Cardiac septum (tissue), 1 donor: ENCODE data around the gene PPP1R14D. TPM values are rescaled to one million over a fixed set of nuclear protein-coding genes. Genes with fewer than 3 reads are reported as not detected.

Experiments
- DNase-seq: peaks from one replicate; pipeline ENCODE4 v3.0.0-alpha.2; 2020; ENCODE audit warnings: low spot score
- intact Hi-C: fragments of 100-400 bp; cut with DNase I; formaldehyde crosslinking; loops from one replicate; pipeline ENCODE4 v1.14.0; 2022
- total RNA-seq: library from RNA; stranded (reverse); fragmentation: NEBNext Ultra II Directional; extraction: Animal tissue kit (Norgen Biotek cat#: 25700); gene quantifications from one replicate; pipeline ENCODE4 v1.2.1, GENCODE V29; 2021
- donor health status: DM: no; HTN: no; CAD: no.

PPP1R14D gene
- total RNA-seq, 1 donor from 2014 or later = not detected

- no peak for DNase-seq
- intact Hi-C loops = no loop called here
Measured at GRCh38 chr15:40768521-40769273, 59.8 kb downstream of the PPP1R14D start.

GRCh38 chr15:40767838-40768500 lies 60.5 kb downstream of the PPP1R14D start:
- DNase-seq = no peak
- intact Hi-C loops = no loop called here

GRCh38 chr15:40766906-40767837 lies 61.3 kb downstream of the PPP1R14D start:
- no peak for DNase-seq
- intact Hi-C loops = no loop called here

- DNase-seq = no peak
Measured at GRCh38 chr15:40766194-40766815, 62.2 kb downstream of the PPP1R14D start.

More at GRCh38 chr15:40766194-40766815, 62.2 kb downstream of the PPP1R14D start:
- intact Hi-C loops = no loop called here

Other genes starting within 250 kb of the PPP1R14D start
- gene KNL1, start 234.5 kb downstream of the PPP1R14D start, total RNA-seq = 0.43 TPM
- gene RAD51, start 133.5 kb downstream of the PPP1R14D start, total RNA-seq = 0.51 TPM
- gene RMDN3, start 73.5 kb downstream of the PPP1R14D start, total RNA-seq = 21.1 TPM
- gene GCHFR, start 64.6 kb downstream of the PPP1R14D start, total RNA-seq = 1.6 TPM
- not detected for gene C15orf62, start 58.7 kb downstream of the PPP1R14D start, total RNA-seq
- gene ZFYVE19, start 21.6 kb downstream of the PPP1R14D start, total RNA-seq = 11.0 TPM
- gene DNAJC17, start 21.2 kb downstream of the PPP1R14D start, total RNA-seq = 19.1 TPM
- gene SPINT1, start 15.3 kb upstream of the PPP1R14D start, total RNA-seq = 0.59 TPM
- gene RHOV, start 45.5 kb upstream of the PPP1R14D start, total RNA-seq = 0.13 TPM
- 16.0 TPM for gene VPS18, start 65.7 kb upstream of the PPP1R14D start, total RNA-seq
- 11.5 TPM for gene DLL4, start 100.6 kb upstream of the PPP1R14D start, total RNA-seq
- 1.6 TPM for gene CHAC1, start 124.8 kb upstream of the PPP1R14D start, total RNA-seq